Activated naive CD8-positive, alpha-beta T cell treated with anti-CD3 and anti-CD28 coated beads, Interleukin-2, amount 50 U/mL, for 16 hours (primary cell): ENCODE measurements around the gene B4GALT1.

Experiments used
- DNase-seq: peaks from one replicate; pipeline ENCODE4 v3.0.0-alpha.2; 2020; ENCODE audit warnings: low read depth, low spot score

B4GALT1 gene

DNA sequence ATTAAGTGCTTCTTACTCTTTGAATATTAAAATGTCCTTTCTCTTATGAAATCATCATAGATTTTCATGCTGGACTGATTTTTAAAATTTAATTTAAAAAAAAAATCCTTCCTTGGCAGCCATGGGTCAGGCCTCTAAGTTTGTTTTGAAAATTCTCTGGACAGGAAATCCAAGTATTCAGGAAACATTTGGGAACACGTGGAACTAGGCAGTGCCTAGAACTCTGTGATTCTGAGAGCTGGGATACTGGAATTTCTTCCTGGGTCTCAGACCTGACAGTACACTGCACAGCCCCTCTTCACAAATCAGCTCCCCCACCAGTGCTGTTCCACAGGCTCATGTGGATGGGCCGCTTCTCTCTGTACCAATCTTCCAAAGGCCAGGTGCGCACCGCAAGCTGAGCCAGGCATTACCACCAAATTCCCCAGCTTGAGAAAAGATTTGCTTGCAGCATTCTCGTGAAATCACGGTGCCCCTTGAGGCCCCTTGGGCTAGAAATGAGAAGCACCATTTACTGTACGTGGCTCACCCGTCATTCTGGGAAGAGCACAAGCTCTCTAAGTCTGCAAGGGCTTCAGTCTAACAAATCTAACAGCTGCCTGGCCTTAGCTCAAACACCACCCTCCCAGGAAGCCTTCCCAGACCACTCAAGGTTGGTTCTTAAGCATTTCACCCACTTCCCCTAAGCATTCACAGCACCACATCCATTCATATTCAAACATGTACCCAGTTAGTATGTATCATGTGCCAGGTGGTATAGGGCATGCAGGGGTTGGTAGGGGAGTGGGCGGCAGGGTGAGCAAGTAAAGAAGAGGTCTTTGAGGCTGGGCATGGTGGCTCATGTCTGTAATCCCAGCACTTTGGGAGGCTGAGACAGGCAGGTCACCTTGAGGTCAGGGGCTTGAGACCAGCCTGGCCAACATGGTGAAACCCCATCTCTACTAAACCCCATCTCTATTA lies 26.5 kb downstream of the B4GALT1 start:
- no peak for DNase-seq

DNA sequence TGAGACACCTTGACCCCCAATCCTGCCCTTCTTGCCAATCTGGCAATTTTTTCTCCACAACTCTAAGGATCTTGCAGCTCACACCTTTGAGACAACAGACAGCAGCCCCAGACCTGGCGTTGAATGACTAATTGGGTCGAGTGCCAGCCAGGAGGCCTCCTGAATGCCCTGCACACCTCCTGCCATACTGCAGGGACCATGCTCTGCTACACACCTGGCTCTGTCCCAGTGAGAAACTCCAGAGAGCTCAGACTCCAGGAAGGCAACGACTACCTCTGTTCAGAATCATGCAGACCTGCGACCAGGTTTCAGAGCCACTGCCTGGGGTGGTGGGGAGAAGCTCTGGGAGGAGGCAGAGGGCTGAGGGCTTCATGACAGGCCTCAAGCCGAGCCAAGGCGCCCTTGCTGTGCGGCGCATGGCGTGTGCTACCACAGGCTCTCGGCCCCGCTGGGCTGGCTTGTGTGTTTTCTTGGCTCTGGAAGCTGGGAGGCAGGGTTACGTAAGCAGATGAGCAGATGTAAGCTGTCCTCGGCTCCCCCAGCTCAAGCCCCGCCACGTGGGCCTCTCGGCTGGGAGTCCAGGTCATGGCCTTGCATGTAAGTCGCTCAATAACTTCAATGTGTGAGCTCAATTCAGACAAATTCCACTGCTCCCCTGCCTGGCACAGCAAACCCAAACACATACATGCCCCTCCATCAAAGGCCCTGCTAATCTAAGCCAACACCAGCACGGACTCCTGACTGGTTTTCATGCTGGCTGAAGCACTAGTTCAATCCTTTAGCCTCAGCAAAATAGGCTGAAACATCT lies 27.5 kb downstream of the B4GALT1 start:
- DNase-seq, result no peak

GRCh38 chr9:33138768-33139167 lies 28.4 kb downstream of the B4GALT1 start:
- DNase-seq, result no peak

GRCh38 chr9:33137781-33138264 lies 29.3 kb downstream of the B4GALT1 start:
- DNase-seq, result no peak

- DNase-seq, result no peak
Measured at GRCh38 chr9:33136721-33137670, 30.1 kb downstream of the B4GALT1 start.

- DNase-seq, result no peak
Measured at GRCh38 chr9:33135470-33135958, 31.6 kb downstream of the B4GALT1 start.

- no peak for DNase-seq
Measured at GRCh38 chr9:33135031-33135461, 32.1 kb downstream of the B4GALT1 start.

DNA sequence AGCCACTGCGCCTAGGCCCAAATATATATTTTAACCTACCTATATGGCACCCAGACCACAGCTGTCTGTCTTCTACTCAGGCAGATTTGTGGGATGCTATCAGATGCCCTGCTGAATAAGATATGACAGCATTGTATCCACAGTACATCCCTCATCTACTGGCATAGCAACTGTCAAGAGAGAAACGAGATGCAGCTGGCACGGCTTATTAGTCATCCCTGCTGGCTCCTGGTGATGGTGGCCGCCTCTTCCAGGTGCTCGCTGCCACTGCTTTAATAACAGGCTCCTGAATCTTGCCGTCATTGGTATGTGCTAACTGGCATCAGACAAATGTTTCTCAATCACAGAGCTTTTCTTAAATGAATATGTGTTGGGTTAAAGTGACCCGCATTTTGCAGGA lies 34.0 kb downstream of the B4GALT1 start:
- no peak for DNase-seq

DNA sequence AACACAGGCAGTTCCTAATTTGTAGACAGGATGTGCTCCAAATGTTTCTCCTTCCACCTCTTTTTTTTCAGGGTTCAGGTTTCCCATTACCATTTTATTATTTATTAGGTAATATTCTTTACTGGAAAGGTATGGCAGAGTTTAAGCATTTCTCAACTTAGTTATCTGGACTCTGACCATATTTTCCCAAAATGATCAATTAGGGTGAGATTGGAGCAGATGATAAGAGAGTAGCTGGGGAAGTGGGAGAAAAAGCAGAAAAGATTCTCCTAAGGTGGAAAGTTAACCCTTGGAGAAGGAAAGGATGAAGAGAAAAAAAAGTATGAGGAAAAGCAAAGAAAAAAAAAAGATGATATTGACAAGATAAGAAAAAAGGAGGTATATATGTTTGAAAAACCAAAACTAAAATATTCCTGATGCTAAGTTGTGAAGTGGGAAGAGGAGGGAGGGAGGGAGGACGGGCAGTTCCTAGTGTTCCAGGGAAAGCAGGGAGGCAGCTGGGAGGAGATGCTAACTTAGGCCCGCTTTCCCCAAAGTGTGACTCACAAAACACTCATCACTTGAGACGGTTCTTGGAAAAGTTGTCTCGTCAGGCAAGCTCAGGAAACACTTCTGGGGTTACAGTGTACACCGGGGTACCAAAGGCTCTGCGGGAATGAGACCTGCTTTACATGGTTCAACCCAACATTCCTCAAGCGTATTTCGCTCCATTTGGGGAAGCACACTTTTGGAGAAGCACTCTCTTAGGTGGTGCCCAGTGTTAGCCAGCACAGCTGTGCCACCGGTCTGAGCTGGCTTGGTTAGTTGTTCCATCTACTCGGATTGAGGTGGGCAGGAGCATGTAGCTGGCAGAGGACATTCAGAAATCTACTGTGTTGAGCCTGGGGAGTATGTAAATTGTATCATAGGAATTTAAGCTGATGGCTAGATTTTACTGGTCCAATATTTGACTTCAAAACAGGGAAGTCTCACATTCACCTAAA lies 35.1 kb downstream of the B4GALT1 start:
- DNase-seq, result no peak

GRCh38 chr9:33130961-33131789 lies 36.0 kb downstream of the B4GALT1 start:
- DNase-seq, result no peak

GRCh38 chr9:33129886-33130881 lies 37.0 kb downstream of the B4GALT1 start:
- no peak for DNase-seq

- no peak for DNase-seq
Measured at GRCh38 chr9:33129251-33129885, 37.8 kb downstream of the B4GALT1 start.

DNA sequence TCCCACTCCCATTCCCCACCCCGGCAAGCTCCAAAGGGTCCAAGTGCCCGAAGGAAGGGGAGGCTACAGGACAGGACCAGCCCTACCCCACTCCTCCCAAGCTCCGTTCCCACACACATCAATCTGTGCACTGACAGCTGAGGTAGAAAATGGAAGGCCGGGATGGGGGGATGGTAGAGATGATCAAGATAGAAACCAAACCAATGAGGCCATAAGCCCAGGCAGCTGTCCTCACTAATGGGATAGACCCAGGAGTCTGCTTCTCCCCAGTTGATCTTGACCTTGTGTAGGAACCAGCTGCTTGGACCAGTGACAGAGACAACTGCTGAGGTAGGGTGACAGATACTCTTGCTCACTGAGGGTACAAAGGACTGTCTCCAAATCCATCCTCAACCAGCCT lies 38.6 kb downstream of the B4GALT1 start:
- no peak for DNase-seq

DNA sequence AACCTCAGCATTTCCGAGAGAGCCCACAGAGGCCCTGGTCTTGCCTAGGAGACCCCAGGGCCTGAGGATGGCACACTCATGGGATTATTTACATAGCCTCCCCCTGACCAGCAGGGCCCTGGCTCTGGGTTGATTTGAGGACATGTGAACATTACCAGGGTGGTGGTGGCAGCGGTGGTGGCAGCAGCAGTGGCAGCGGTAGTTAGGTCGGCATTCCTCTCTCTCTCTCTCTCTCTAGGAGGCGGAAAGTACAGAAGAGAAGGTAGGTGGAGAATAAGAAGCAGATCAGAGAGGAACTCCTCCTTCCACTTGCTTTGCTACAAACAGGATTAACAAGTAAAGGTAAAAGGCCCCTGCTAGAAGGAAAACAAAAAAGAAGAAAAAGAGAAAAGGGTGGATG lies 39.3 kb downstream of the B4GALT1 start:
- no peak for DNase-seq

DNA sequence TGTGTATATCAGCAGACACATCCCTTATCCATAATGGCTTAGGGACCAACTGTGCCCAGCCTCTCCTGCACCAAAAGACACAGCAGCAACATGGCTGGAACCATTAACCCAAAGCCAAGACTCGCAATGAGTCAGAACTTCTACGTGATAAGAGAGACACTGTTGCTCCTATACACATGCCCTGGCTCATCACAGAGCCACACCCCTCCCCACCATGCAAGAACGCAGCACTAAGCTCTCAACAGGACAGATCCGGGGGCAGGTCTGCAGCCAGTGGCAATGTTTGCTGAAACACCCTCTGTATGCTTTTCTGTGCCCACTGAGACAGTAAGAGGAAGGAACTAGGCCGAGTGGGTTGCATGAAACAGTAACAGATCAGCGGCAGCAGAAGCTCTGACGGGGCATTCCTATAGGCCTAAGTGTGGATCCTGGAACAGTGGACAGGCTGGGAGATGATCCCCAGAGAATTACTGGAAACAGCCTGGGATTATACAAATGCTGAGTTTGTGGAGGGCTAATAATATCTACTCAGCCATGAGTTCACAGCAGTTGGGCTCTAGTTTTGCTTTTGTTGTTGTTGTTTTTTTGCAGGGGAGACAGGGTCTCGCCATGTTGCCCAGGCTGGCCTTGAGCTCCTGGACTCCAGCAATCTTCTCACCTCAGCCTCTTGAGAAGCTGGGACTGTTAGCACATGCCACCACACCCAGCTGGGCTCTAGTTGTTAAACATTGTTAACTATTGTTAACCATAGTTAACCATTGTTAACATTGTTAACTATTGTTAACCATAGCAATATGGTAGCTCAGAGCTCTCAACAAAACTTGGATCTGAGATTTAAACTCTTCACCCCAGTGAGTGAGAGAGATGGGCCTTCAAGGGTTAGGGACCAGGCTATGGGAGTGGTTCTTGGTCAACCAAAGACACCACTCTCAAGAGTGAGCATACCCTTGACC lies 41.0 kb downstream of the B4GALT1 start:
- DNase-seq, result no peak

DNA sequence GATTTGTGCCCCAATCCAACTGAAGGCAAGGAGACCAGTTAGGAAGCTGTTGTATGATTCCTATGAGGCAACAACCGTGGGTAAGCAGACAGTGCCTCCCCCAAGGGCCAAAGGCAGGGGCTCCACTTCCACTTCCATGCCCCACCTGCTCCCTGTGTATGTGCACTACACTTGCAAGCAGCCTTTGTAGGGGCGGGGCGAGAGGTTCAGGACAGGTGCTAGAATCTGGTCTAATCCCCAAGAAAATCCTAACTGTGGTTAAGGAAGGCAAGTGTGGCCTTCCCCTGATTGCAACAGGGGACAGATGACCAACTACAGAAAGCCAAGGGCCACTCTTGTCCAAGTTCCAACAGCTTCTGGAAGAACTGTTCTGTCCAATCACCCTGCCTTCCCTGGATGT lies 41.7 kb downstream of the B4GALT1 start:
- DNase-seq, result no peak
